ENCODE data around the gene CIB4. TPM values are rescaled to one million over a fixed set of nuclear protein-coding genes. Genes with fewer than 3 reads are reported as not detected.

Gene CIB4
- total RNA-seq, 2 donors from 2014 or later = 0.46 TPM; not detected in 1

DNA sequence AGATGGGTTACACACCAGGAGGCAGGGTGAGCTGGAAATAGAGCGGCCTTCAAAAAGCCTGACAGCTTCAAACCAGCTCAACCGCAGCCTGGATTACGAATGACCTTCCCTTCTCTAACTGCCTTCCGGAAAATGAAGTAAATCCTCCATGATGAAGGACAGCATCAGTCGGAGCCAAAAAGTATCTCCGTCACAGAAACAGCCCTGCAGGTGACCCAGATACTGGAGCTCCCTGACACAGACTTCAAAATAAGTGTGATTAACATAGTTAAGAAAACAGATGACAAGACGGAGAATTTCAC, 10.3 kb upstream of the CIB4 start:
- no peak overlapping the region for H3K4me3 ChIP-seq
- WGBS = 85% methylated on average over 7 of the region's 7 CpGs
- no peaks in the 10 kb centered on the region for H3K4me1 ChIP-seq (replicated peaks)
- TF ChIP-seq POLR2AphosphoS5 (IDR thresholded peaks at IDR 0.05) (no peak), POLR2A (IDR thresholded peaks at IDR 0.05) (no peak)
- TF ChIP-seq, protein P1, sequence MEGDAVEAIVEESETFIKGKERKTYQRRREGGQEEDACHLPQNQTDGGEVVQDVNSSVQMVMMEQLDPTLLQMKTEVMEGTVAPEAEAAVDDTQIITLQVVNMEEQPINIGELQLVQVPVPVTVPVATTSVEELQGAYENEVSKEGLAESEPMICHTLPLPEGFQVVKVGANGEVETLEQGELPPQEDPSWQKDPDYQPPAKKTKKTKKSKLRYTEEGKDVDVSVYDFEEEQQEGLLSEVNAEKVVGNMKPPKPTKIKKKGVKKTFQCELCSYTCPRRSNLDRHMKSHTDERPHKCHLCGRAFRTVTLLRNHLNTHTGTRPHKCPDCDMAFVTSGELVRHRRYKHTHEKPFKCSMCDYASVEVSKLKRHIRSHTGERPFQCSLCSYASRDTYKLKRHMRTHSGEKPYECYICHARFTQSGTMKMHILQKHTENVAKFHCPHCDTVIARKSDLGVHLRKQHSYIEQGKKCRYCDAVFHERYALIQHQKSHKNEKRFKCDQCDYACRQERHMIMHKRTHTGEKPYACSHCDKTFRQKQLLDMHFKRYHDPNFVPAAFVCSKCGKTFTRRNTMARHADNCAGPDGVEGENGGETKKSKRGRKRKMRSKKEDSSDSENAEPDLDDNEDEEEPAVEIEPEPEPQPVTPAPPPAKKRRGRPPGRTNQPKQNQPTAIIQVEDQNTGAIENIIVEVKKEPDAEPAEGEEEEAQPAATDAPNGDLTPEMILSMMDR (IDR thresholded peaks at IDR 0.05) = no peak
- H3K9me3 ChIP-seq = no peaks in the 10 kb centered on the region
- intact Hi-C loops (cut with DNase I) = loop anchor here (5.0 kb wide), 1 partner anchor 39 kb away; no protein-coding TSS in a partner anchor
- no peaks in the 10 kb centered on the region for H3K27me3 ChIP-seq (replicated peaks; ENCODE audit: insufficient read depth)
- H3K36me3 ChIP-seq = no peaks in the 10 kb centered on the region
- H3K27ac ChIP-seq = no peak overlapping the region
- no peak for DNase-seq (ENCODE audit: low spot score)

DNA sequence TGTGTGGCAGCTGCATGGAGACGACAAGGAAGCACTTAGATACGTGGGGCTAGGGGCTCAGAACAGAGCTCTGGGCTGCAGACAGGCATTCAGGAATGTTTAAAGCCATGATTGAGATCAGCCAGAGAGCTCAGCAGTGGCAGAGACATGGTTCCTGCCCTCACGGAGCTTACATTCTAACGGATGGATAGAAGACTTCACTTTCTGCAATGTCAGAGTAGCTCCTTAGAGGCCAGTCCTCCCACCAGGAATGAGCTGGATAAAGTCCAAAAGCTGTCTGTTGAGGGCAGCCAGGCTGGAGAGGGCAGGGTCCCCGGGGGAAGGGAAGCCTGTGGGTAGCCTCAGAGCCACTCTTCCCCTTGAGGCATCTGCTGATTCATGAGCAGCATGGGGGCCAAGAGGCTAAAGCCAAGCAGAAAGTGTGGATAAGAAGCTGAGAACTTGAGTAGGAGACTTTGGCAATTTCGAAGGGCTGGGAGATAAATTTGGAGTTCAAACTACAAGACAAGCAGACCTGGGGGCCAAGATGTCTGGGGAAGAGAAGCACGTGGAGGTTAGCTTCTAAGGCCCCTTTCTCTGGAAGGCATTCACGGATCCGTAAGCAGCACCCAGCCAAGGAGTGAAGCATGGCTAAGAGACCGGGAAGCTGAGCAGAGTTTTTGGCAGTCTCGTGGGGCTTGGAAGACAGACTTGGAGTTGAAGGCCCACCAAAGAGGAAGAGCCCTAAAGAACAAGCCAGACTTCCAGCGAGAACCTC, 9.7 kb upstream of the CIB4 start:
- Histone ChIP-seq H3K9me3 (no peaks in the 10 kb centered on the region), H3K27ac (no peak overlapping the region), H3K27me3 (replicated peaks; ENCODE audit: insufficient read depth) (no peaks in the 10 kb centered on the region), H3K36me3 (no peaks in the 10 kb centered on the region), H3K4me1 (replicated peaks) (no peaks in the 10 kb centered on the region), H3K4me3 (no peak overlapping the region)
- WGBS = 79% methylated on average over 12 of the region's 12 CpGs
- intact Hi-C loops (cut with DNase I) = loop anchor here (5.0 kb wide), 1 partner anchor 39 kb away; no protein-coding TSS in a partner anchor
- TF ChIP-seq, protein P1 (IDR thresholded peaks at IDR 0.05) = no peak
- TF ChIP-seq POLR2A (IDR thresholded peaks at IDR 0.05) (no peak), POLR2AphosphoS5 (IDR thresholded peaks at IDR 0.05) (no peak)
- no peak for DNase-seq (ENCODE audit: low spot score)

DNA sequence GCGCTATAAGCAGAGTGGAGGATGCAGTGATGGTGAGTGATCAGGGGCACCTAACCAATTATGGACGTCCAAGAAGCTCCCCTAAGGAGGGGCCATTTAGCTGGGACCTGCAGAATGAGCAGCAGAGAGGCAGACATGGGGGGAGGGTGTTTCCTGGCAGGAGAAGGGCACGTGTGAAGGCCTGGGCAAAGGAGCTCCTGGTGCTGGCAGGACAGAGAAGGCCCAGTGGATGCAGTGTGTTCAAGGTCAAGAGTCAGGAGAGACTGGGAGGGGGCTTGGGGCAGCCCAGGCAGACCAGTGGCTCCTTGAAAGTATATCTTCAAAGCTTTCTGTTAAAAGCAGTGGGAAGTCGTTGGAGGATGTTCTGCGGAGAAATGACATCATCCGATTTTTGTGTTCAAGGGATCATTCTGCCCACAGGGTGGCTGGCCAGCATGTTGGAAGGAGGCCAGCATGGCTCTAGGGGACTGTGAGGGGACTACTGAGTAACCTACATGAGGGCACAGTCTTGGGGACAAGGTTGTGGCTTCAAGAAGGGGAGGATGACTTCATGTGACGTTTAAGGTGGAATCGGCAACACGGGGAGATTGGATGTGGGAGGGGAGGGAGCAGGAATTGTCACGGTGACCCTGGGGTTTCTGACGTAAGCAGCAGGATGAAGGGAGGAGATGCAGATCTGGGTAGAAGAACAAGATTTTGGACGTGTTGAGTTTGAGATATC, 9.0 kb upstream of the CIB4 start:
- intact Hi-C loops (cut with DNase I) = loop anchor here (5.0 kb wide), 1 partner anchor 38 kb away; no protein-coding TSS in a partner anchor
- no peaks in the 10 kb centered on the region for H3K36me3 ChIP-seq
- H3K4me1 ChIP-seq (replicated peaks) = no peaks in the 10 kb centered on the region
- no peak overlapping the region for H3K27ac ChIP-seq
- no peak for DNase-seq (ENCODE audit: low spot score)
- TF ChIP-seq, protein P1 (IDR thresholded peaks at IDR 0.05) = no peak
- no peak for TF ChIP-seq POLR2A (IDR thresholded peaks at IDR 0.05)
- TF ChIP-seq POLR2AphosphoS5 (IDR thresholded peaks at IDR 0.05) = no peak
- no peaks in the 10 kb centered on the region for H3K9me3 ChIP-seq
- WGBS = 89% methylated on average over 12 of the region's 12 CpGs
- no peaks in the 10 kb centered on the region for H3K27me3 ChIP-seq (replicated peaks; ENCODE audit: insufficient read depth)
- H3K4me3 ChIP-seq = no peak overlapping the region

DNA sequence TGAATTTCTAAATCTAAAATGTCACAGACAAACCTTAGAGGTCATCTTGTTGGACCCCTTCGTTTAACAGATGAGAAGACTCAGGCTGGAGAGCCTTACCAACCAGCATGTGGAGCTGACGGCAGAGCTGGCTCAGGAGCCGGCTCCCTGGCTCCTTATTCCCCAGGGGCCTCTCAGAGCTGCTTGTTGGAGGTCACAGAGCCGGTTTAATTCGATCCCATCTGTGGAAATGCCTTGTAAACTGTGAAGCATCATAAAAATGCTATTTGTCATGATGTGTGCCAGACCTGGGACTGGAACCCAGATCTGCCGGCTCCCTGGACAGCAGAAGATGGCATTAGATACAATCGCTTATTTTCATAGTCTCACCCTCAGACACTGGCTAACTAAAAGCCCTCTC, 8.2 kb upstream of the CIB4 start:
- intact Hi-C loops (cut with DNase I) = no loop called here

More for the DNA sequence above, 8.2 kb upstream of the CIB4 start:
- TF ChIP-seq POLR2AphosphoS5 (IDR thresholded peaks at IDR 0.05) = no peak
- TF ChIP-seq, protein P1 (IDR thresholded peaks at IDR 0.05) = no peak
- TF ChIP-seq POLR2A (IDR thresholded peaks at IDR 0.05) = no peak
- Histone ChIP-seq H3K4me1 (replicated peaks) (no peaks in the 10 kb centered on the region), H3K36me3 (no peaks in the 10 kb centered on the region), H3K4me3 (no peak overlapping the region), H3K27me3 (replicated peaks; ENCODE audit: insufficient read depth) (no peaks in the 10 kb centered on the region), H3K9me3 (no peaks in the 10 kb centered on the region), H3K27ac (no peak overlapping the region)
- 22% methylated on average over 7 of the region's 7 CpGs for WGBS
- DNase-seq (ENCODE audit: low spot score) = no peak

Measured in prostate gland (tissue), 2 donors.